Keratinocyte (primary cell): ENCODE results near the gene OR6C2. TPM values are rescaled to one million over a fixed set of nuclear protein-coding genes. Genes with fewer than 3 reads are reported as not detected.

Experiments used
- DNase-seq: peaks from one replicate; pipeline ENCODE4 v3.0.0-alpha.2; 2011; ENCODE audit warnings: low read depth, missing footprints, low spot score
- FAIRE-seq: peaks from 2 replicates; lab custom pipeline; 2011; peaks lifted over from hg19 to GRCh38; lab: Jason Lieb, UNC
- H2AFZ ChIP-seq: 2 replicates; pipeline ENCODE4 v1.6.0; 2012; ENCODE audit warnings: low read length, control low read depth, inconsistent platforms; ENCODE audit not compliant: control insufficient read depth
- H3K27ac ChIP-seq: 2 replicates; pipeline ENCODE4 v1.5.1; 2011; ENCODE audit warnings: low read length; ENCODE audit not compliant: control insufficient read depth, insufficient read depth
- H3K27me3 ChIP-seq: 3 replicates; pipeline ENCODE4 v1.6.0; 2011; ENCODE audit warnings: low read length; ENCODE audit not compliant: control insufficient read depth, insufficient read depth; ENCODE audit errors: extremely low read depth
- H3K36me3 ChIP-seq, 2 experiments: 2 replicates in 1 of 2; 3 replicates in 1 of 2; pipeline ENCODE4 v1.5.1; 2011; ENCODE audit warnings: low read length in 2 of 2, mild to moderate bottlenecking in 1 of 2; ENCODE audit not compliant: control insufficient read depth in 2 of 2, insufficient read depth in 2 of 2; ENCODE audit errors: extremely low read depth in 1 of 2
- H3K4me1 ChIP-seq: 3 replicates; pipeline ENCODE4 v1.5.1; 2011; ENCODE audit warnings: low read length; ENCODE audit not compliant: control insufficient read depth, insufficient read depth; ENCODE audit errors: extremely low read depth
- H3K4me2 ChIP-seq: 3 replicates; pipeline ENCODE4 v1.6.0; 2011; ENCODE audit warnings: low read depth, low read length; ENCODE audit not compliant: control insufficient read depth, insufficient read depth; ENCODE audit errors: extremely low read depth
- H3K4me3 ChIP-seq, 3 experiments: fragments of 200-600 bp in 1 of 3; sonication (generic) in 1 of 3; 2 replicates in 2 of 3; 3 replicates in 1 of 3; pipeline ENCODE4 v1.5.1; 2011 to 2016; ENCODE audit warnings: low read length in 3 of 3, mild to moderate bottlenecking in 3 of 3, control low read depth in 2 of 3, inconsistent platforms in 1 of 3, low read depth in 1 of 3, mixed read lengths in 1 of 3, mixed run types in 1 of 3, moderate library complexity in 1 of 3; ENCODE audit not compliant: control insufficient read depth in 2 of 3, insufficient read depth in 2 of 3; ENCODE audit errors: extremely low read depth in 1 of 3
- H3K79me2 ChIP-seq: 2 replicates; pipeline ENCODE4 v1.6.0; 2012; ENCODE audit warnings: low read length; ENCODE audit not compliant: control insufficient read depth, insufficient read depth
- H3K9ac ChIP-seq: 3 replicates; pipeline ENCODE4 v1.6.0; 2011; ENCODE audit warnings: low read length; ENCODE audit not compliant: control insufficient read depth, insufficient read depth; ENCODE audit errors: extremely low read depth
- H3K9me1 ChIP-seq: 3 replicates; pipeline ENCODE4 v1.6.0; 2011; ENCODE audit warnings: low read length; ENCODE audit not compliant: control insufficient read depth, insufficient read depth; ENCODE audit errors: extremely low read depth
- H3K9me3 ChIP-seq: 2 replicates; pipeline ENCODE4 v1.5.1; 2012; ENCODE audit warnings: low read depth, low read length; ENCODE audit not compliant: control insufficient read depth
- H4K20me1 ChIP-seq: 3 replicates; pipeline ENCODE4 v1.6.0; 2011; ENCODE audit warnings: low read length; ENCODE audit not compliant: control insufficient read depth, insufficient read depth; ENCODE audit errors: extremely low read depth
- EZH2 ChIP-seq: IDR thresholded peaks from one replicate; pipeline ENCODE4 v1.6.1; 2012; ENCODE audit warnings: inconsistent platforms, mild to moderate bottlenecking, low read length, moderate library complexity
- dilution Hi-C: fragments of 300-500 bp; cut with MboI; formaldehyde crosslinking; loops from one replicate; pipeline ENCODE4 v1.7.0; 2020; ENCODE audit warnings: low sequenced_read_pairs; ENCODE audit not compliant: extremely low pct_ligation_motif_present
- polyA plus RNA-seq, 5 experiments: library from polyadenylated mRNA; depleted of rRNA in 3 of 5; stranded (reverse) in 3 of 5; stranded (forward) in 1 of 5; unstranded in 1 of 5; fragments of >200 nt; gene quantifications; 1 replicate in 1 of 5; 2 replicates in 3 of 5; 3 replicates in 1 of 5; pipeline versions ENCODE4 v1.2.1 to v1.2.3, GENCODE V29; 2011 to 2012; ENCODE audit warnings: missing spikeins in 2 of 5, low read depth in 1 of 5, low replicate concordance in 1 of 5
- TF ChIP-seq, protein P1 (sequence below), 3 experiments: IDR thresholded peaks in 1 of 3; conservative IDR thresholded peaks in 1 of 3; optimal IDR thresholded peaks in 1 of 3; 2 replicates in 2 of 3; 3 replicates in 1 of 3; pipeline versions ENCODE3 to v1.5.1; 2011; ENCODE audit warnings: low read length in 3 of 3, mild to moderate bottlenecking in 3 of 3, moderate library complexity in 2 of 3, control low read depth in 1 of 3, inconsistent platforms in 1 of 3; ENCODE audit not compliant: insufficient read depth in 2 of 3; ENCODE audit errors: extremely low read depth in 1 of 3

Gene OR6C2
- polyA plus RNA-seq, 1 donor (not counting 4 experiments of a cell fraction or from before 2014, with no cell fraction given), result not detected

- no peak for FAIRE-seq
- dilution Hi-C loops, result no loop called here
These were observed 25.4 kb downstream of the OR6C2 start for GRCh38 chr12:55469291-55469690.

DNA sequence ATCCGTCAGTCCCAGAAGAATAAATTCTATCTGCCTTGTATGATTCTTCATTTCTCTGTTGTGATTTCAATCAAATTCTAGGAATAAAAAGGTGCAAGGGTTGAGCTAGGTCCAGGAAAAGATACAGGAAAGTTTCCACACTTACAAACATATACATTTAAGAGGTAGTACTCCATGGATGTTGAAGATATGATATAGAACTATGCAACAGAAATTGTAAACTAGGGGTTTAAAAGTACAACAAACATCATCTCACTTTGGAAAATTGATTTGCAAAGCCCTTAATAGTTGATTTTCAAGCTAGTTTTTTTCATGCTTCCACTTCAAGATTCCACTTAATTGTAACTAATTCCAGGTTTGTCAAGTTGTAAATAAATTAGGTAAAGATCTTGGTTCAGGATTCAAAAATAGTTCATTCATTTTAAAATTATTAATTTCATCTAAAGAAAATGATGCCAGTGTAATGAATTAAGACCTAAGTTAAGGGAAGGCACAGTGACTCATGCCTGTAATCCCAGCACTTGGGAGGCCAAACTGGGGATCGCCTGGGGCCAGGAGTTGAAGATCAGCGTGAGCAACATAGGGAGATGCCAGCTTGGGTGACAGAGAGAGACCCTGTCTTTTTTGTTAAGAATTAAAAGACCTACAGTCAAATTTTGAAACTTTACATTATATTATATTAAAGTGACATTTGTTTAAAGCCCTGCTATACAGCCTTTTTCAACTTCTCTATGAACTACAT is 26.4 kb downstream of the OR6C2 start, which contains the start of gene OR6C70:
Gene OR6C70 (minus strand): TSS at position 51 of the 742 bp plus-strand sequence. CDS start 0 bp downstream, at position 51.
- Histone ChIP-seq H3K9ac (no peak within 1 kb of the TSS), H3K36me3 (no peaks in the 10 kb centered on the region), H3K4me1 (no peaks in the 10 kb centered on the region), H3K9me1 (no peaks in the 10 kb centered on the region), H4K20me1 (no peaks in the 10 kb centered on the region), H3K27ac (no peak within 1 kb of the TSS), H3K4me3 (no peak within 1 kb of the TSS), H2AFZ (no peak within 1 kb of the TSS), H3K79me2 (no peaks in the 10 kb centered on the region), H3K27me3 (no peaks in the 10 kb centered on the region), H3K9me3 (no peaks in the 10 kb centered on the region), H3K4me2 (no peak within 1 kb of the TSS)
- FAIRE-seq (no peak), DNase-seq (no peak)
- no peak for TF ChIP-seq EZH2
- TF ChIP-seq, protein P1, sequence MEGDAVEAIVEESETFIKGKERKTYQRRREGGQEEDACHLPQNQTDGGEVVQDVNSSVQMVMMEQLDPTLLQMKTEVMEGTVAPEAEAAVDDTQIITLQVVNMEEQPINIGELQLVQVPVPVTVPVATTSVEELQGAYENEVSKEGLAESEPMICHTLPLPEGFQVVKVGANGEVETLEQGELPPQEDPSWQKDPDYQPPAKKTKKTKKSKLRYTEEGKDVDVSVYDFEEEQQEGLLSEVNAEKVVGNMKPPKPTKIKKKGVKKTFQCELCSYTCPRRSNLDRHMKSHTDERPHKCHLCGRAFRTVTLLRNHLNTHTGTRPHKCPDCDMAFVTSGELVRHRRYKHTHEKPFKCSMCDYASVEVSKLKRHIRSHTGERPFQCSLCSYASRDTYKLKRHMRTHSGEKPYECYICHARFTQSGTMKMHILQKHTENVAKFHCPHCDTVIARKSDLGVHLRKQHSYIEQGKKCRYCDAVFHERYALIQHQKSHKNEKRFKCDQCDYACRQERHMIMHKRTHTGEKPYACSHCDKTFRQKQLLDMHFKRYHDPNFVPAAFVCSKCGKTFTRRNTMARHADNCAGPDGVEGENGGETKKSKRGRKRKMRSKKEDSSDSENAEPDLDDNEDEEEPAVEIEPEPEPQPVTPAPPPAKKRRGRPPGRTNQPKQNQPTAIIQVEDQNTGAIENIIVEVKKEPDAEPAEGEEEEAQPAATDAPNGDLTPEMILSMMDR (optimal IDR thresholded peaks at IDR 0.05 in 1 of 3, IDR thresholded peaks at IDR 0.05 in 1 of 3, conservative IDR thresholded peaks at IDR 0.05 in 1 of 3; ENCODE audit: extremely low read depth in 1 of 3, insufficient read depth in 2 of 3, low read length in 3 of 3), result no peak
- dilution Hi-C loops, result no loop called here

More at GRCh38 chr12:55469291-55469690, 25.4 kb downstream of the OR6C2 start:
- H3K79me2 ChIP-seq, result no peaks in the 10 kb centered on the region
- no peak overlapping the region for H3K9ac ChIP-seq
- no peak for DNase-seq
- no peaks in the 10 kb centered on the region for H3K9me3 ChIP-seq
- H3K9me1 ChIP-seq, result no peaks in the 10 kb centered on the region
- H3K4me3 ChIP-seq, result no peak overlapping the region
- TF ChIP-seq, protein P1 (optimal IDR thresholded peaks at IDR 0.05 in 1 of 3, IDR thresholded peaks at IDR 0.05 in 1 of 3, conservative IDR thresholded peaks at IDR 0.05 in 1 of 3; ENCODE audit: extremely low read depth in 1 of 3, insufficient read depth in 2 of 3, low read length in 3 of 3), result no peak
- TF ChIP-seq EZH2, result no peak
- no peak overlapping the region for H3K4me2 ChIP-seq
- no peaks in the 10 kb centered on the region for H4K20me1 ChIP-seq
- no peaks in the 10 kb centered on the region for H3K36me3 ChIP-seq
- no peaks in the 10 kb centered on the region for H3K27me3 ChIP-seq
- H3K4me1 ChIP-seq, result no peaks in the 10 kb centered on the region
- no peak overlapping the region for H3K27ac ChIP-seq
- no peak overlapping the region for H2AFZ ChIP-seq
